Measurements from ENCODE around the gene ANXA10.
"Not testable (repeated sequence)": the region's sequence is repeated elsewhere in the genome, so short reads cannot be mapped to it uniquely, and the experiment has no call there.

ANXA10 gene, protein sequence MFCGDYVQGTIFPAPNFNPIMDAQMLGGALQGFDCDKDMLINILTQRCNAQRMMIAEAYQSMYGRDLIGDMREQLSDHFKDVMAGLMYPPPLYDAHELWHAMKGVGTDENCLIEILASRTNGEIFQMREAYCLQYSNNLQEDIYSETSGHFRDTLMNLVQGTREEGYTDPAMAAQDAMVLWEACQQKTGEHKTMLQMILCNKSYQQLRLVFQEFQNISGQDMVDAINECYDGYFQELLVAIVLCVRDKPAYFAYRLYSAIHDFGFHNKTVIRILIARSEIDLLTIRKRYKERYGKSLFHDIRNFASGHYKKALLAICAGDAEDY

DNA sequence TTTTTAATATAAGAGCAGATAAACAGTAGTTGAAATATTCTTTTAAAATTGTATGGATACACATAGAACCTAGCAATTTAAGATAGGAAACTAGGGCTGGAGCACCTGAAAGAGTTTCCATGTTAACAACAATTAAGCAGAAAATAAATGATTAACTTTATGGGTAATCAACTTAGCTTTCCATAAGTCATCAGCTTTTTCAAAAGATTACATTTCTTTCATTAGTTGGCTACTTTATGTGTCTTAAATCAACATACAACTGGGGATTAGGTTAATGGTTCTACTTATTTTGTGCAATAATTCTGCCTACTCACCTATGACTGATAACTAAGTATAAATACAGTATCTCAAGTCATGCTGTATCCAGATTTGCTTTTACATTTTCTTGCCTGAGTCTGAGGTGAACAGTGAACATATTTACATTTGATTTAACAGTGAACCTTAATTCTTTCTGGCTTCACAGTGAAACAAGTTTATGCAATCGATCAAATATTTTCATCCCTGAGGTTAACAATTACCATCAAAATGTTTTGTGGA is at the start of gene ANXA10:
ANXA10 (plus strand) TSS at position 362 of the 537 bp plus-strand sequence; CDS start at position 526, 164 bp downstream.
- DNase-seq (ENCODE audit: low read depth in 2 of 2), result no peak

GRCh38 chr4:168045354-168045753 is 47.0 kb upstream of the ANXA10 start:
- DNase-seq (ENCODE audit: low read depth in 2 of 2), result no peak

- DNase-seq (ENCODE audit: low read depth in 2 of 2), result no peak
These were observed 42.3 kb upstream of the ANXA10 start for GRCh38 chr4:168050002-168050401.

- no peak for DNase-seq (ENCODE audit: low read depth in 2 of 2)
These were observed 40.8 kb upstream of the ANXA10 start for GRCh38 chr4:168051526-168051925.

GRCh38 chr4:168057412-168057811 is 34.9 kb upstream of the ANXA10 start:
- DNase-seq (ENCODE audit: low read depth in 2 of 2), result no peak

GRCh38 chr4:168059251-168059650 is 33.1 kb upstream of the ANXA10 start:
- no peak for DNase-seq (ENCODE audit: low read depth in 2 of 2)

- no peak for DNase-seq (ENCODE audit: low read depth in 2 of 2)
These were observed 29.3 kb upstream of the ANXA10 start for GRCh38 chr4:168063031-168063430.

GRCh38 chr4:168070903-168071302 is 21.4 kb upstream of the ANXA10 start:
- DNase-seq (ENCODE audit: low read depth in 2 of 2), result no peak

DNA sequence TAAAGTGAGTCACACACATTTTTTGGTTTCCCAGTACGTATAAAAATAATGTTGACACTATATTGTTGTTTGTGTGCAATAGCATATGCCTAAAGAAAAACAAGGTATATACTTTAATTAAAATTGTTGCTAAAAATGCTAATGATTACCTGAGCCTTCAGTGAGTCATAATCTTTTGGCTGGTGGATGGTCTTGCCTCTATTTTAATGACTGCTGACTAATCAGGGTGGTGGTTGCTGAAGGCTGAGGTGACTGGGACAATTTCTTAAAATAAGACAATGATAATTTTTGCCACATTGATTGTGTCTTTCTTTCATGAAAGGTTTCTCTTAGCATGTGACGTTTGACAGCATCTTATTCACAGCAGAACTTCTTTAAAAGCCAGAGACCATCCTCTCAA is 21.0 kb upstream of the ANXA10 start:
- no peak for DNase-seq (ENCODE audit: low read depth in 2 of 2)

- no peak for DNase-seq (ENCODE audit: low read depth in 2 of 2)
These were observed 17.5 kb upstream of the ANXA10 start for GRCh38 chr4:168074861-168075260.

GRCh38 chr4:168076989-168077725 is 15.2 kb upstream of the ANXA10 start:
- DNase-seq (ENCODE audit: low read depth in 2 of 2), result no peak

DNA sequence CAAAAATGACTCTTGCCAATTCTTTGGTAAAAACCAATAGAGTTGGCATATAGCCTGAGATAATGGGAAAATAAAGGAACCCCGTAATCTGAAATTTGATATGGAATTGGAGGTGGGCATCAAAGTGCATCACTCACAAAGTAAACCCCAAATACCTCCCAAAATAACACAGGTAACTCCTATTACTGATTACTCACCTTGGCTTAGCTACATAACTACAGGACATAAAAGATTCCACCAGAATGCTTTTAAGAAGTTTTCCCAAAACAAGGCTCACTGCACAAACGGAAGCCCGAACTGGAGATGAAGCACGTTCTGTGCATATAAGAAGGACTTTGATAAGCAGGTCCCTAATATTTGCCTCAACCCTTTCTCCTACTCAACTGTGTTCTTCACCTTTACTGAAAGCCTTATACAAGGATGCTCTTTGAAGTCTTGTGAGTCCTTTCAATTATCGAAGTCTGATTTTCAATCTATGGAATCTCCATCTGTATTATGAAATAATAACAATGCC is 14.6 kb upstream of the ANXA10 start:
- no peak for DNase-seq (ENCODE audit: low read depth in 2 of 2)

- DNase-seq (ENCODE audit: low read depth in 2 of 2), result no peak
These were observed 10.0 kb upstream of the ANXA10 start for GRCh38 chr4:168082379-168082778.

DNA sequence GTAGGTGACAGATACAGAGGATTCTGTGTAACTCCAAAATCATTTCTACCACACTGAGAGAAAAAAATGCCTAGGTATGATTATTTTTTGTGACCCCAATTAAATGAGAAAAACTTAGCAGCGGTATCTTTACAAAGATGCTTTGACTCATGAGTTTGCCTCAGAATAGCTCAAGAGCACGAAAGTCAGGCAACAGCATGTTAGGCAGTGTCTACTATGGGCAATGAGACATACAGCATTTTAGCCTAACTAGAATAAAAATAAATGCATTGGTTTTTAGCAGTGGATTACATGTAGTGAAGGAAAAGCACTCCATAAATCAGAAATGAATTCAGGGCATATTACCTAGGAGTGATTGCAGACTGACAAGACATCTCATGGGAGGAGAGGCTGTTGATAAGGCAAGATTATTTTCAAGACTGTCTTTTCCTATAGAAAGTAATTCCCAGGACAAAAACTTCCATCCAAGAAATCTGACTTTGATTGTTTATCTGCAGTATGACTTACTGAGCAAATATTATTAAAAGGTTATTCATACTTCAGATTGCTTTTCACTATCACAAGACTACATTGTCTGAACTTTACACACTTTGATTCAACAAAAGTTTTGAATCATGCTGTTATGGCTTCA is 3.6 kb downstream of the ANXA10 start:
- DNase-seq (ENCODE audit: low read depth in 2 of 2), result no peak

- DNase-seq (ENCODE audit: low read depth in 2 of 2), result no peak
These were observed 4.1 kb downstream of the ANXA10 start for GRCh38 chr4:168096407-168096784.

- DNase-seq (ENCODE audit: low read depth in 2 of 2), result no peak
These were observed 4.8 kb downstream of the ANXA10 start for GRCh38 chr4:168097161-168097560.

DNA sequence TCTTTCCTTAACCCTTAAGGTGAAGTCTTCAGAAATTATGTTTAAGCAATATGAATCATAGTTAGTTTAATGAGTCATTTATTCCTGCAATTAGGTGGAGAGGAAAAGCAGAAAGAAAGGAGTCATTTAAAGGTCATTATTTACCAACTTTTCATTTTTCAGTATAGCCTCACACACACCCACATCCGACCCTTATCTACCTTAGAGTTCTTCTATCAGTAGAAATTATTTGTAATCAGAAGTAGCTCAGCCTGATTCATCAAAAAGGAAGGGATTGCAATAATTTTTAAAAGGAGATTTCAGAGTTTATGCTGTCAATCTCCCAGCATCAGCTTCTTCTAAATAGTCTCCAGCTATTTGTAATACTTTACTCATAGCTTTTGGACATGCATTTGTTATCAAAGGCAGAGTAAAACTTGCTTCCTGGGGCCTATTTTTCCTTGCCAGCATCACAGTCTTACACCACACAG is 5.9 kb downstream of the ANXA10 start:
- DNase-seq (ENCODE audit: low read depth in 2 of 2), result no peak

GRCh38 chr4:168099195-168099594 is 6.9 kb downstream of the ANXA10 start:
- DNase-seq (ENCODE audit: low read depth in 2 of 2), result no peak

DNA sequence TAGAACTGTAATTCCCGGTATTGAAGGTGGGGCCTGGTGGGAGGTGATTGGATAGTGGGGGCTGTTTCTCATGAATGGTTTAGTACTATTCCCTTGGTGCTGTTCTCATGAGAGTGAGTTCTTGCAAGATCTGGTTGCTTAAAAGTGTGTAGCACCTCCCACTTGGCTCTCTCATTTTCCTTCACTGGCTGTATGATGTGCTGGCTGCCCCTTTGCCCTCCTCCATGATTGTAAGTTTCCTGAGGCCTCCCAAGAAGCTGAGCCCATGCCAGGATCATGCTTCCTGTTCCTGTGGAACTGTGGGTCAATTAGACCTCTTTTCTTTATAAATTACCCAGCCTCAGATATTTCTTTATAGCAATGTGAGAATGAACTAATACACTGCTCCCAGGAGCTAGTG is 8.7 kb downstream of the ANXA10 start:
- no peak for DNase-seq (ENCODE audit: low read depth in 2 of 2)

- no peak for DNase-seq (ENCODE audit: low read depth in 2 of 2)
These were observed 10.1 kb downstream of the ANXA10 start for GRCh38 chr4:168102403-168102802.

DNA sequence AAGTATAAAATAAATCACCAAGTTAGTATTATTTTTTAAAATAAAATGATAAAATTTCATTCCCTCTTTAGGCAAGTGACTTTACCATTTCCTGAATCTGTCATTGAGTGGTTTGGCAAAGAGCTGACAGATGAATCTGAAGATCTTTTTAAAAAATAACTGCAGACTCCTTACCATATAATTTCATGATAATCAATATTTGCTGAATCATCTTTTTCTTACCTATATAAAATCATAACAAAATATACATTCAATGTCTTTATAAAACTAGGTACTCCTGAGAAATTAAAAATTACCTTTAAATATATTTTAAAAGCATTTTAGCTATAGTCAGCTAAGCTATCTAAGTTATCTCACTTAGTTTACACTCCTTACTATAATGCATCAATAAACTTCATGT is 17.2 kb downstream of the ANXA10 start:
- DNase-seq (ENCODE audit: low read depth in 2 of 2), result no peak

GRCh38 chr4:168113059-168113458 is 20.7 kb downstream of the ANXA10 start:
- not testable (repeated sequence) for DNase-seq (ENCODE audit: low read depth in 2 of 2)

Data from activated CD8-positive, alpha-beta memory T cell treated with anti-CD3 and anti-CD28 coated beads for 4 hours (primary cell).